Naive thymus-derived CD4-positive, alpha-beta T cell (primary cell): ENCODE data around the gene TESK1. TPM values are rescaled to one million over a fixed set of nuclear protein-coding genes. Genes with fewer than 3 reads are reported as not detected.

ENCODE experiments used
- ATAC-seq: fragments of 150-1000 bp; cut with Tn5 transposase; 2 replicates; pipeline ENCODE4 v1.10.0; 2021; ENCODE audit warnings: mild to moderate bottlenecking, moderate library complexity
- CTCF ChIA-PET: fragments of 350-600 bp; sonication (Branson Sonifier 250); formaldehyde crosslinking; loops from one replicate; lab custom pipeline; 2021; ENCODE audit warnings: antibody characterized with exemption; lab: Charles Lee
- POLR2A ChIA-PET: fragments of 350-600 bp; sonication (Branson Sonifier 250); formaldehyde crosslinking; loops from one replicate; lab custom pipeline; 2021; ENCODE audit warnings: antibody characterized with exemption, inconsistent platforms; lab: Charles Lee
- DNase-seq, 9 donors: peaks; one replicate each; pipeline versions ENCODE4 v3.0.0 to v3.0.0-alpha.2; 2020 to 2022; ENCODE audit warnings: mixed read lengths in 1 of 9
- H3K27ac ChIP-seq: one replicate; pipeline ENCODE4 v1.7.0; 2013; ENCODE audit warnings: mild to moderate bottlenecking, low read depth, low read length, moderate library complexity
- H3K27me3 ChIP-seq, 2 donors: one replicate each; pipeline ENCODE4 v1.7.0; 2013; ENCODE audit warnings: low read length in 2 of 2, mild to moderate bottlenecking in 2 of 2, moderate library complexity in 2 of 2; ENCODE audit not compliant: control insufficient read depth in 2 of 2, insufficient read depth in 2 of 2
- H3K36me3 ChIP-seq, 3 experiments: 1 replicate in 2 of 3; 2 replicates in 1 of 3; pipeline ENCODE4 v1.7.0; 2013; ENCODE audit warnings: low read length in 3 of 3, mild to moderate bottlenecking in 3 of 3, moderate library complexity in 1 of 3; ENCODE audit not compliant: insufficient read depth in 3 of 3, control insufficient read depth in 2 of 3
- H3K4me1 ChIP-seq, 2 donors: one replicate each; pipeline ENCODE4 v1.7.0; 2013; ENCODE audit warnings: low read length in 2 of 2, mild to moderate bottlenecking in 2 of 2, moderate library complexity in 1 of 2; ENCODE audit not compliant: control insufficient read depth in 2 of 2, insufficient read depth in 2 of 2
- H3K4me3 ChIP-seq: 2 replicates; pipeline ENCODE4 v1.7.0; 2013; ENCODE audit warnings: mild to moderate bottlenecking, low read length
- H3K9me3 ChIP-seq, 3 experiments: 1 replicate in 2 of 3; 2 replicates in 1 of 3; pipeline ENCODE4 v1.7.0; 2013; ENCODE audit warnings: low read length in 3 of 3; ENCODE audit not compliant: control insufficient read depth in 2 of 3
- H3K27ac Mint-ChIP-seq, 9 donors: one replicate each; pipeline ENCODE4 v1.8.0; 2020 to 2022; ENCODE audit warnings: mixed read lengths in 9 of 9, mild to moderate bottlenecking in 8 of 9, moderate library complexity in 5 of 9, inconsistent platforms in 2 of 9
- H3K27me3 Mint-ChIP-seq, 5 donors: one replicate each; pipeline ENCODE4 v1.8.0; 2021 to 2022; ENCODE audit warnings: mixed read lengths in 5 of 5, mild to moderate bottlenecking in 1 of 5
- H3K36me3 Mint-ChIP-seq, 5 donors: one replicate each; pipeline ENCODE4 v1.8.0; 2020 to 2022; ENCODE audit warnings: mixed read lengths in 5 of 5, mild to moderate bottlenecking in 3 of 5, inconsistent platforms in 1 of 5
- H3K4me1 Mint-ChIP-seq, 7 donors: one replicate each; pipeline ENCODE4 v1.8.0; 2020 to 2022; ENCODE audit warnings: mixed read lengths in 7 of 7, mild to moderate bottlenecking in 3 of 7, inconsistent platforms in 1 of 7
- H3K4me3 Mint-ChIP-seq, 10 donors: one replicate each; pipeline ENCODE4 v1.8.0; 2020 to 2022; ENCODE audit warnings: mild to moderate bottlenecking in 10 of 10, mixed read lengths in 10 of 10, moderate library complexity in 6 of 10, inconsistent platforms in 2 of 10
- H3K9me3 Mint-ChIP-seq, 11 donors: one replicate each; pipeline ENCODE4 v1.8.0; 2020 to 2022; ENCODE audit warnings: mixed read lengths in 11 of 11, mild to moderate bottlenecking in 4 of 11, inconsistent platforms in 1 of 11, moderate library complexity in 1 of 11
- intact Hi-C, 2 donors: fragments of 100-400 bp; cut with micrococcal nuclease; formaldehyde crosslinking; loops; one replicate each; pipeline ENCODE4 v1.15.1; 2023
- polyA plus RNA-seq, 2 donors: library from polyadenylated mRNA; unstranded; fragments of 300-500 nt; fragmentation: Illumina TruSeq; gene quantifications; one replicate each; pipeline ENCODE4 v1.2.3, GENCODE V29; 2021
- total RNA-seq, 6 experiments: library from RNA in 5 of 6; stranded (reverse) in 5 of 6; gene quantifications; 1 replicate in 5 of 6; 2 replicates in 1 of 6; pipeline ENCODE4 v1.2.3 and lab custom pipeline; 2021 to 2026

The TESK1 gene
- total and polyA plus RNA-seq, 7 experiments from 2014 or later, result 3.5 to 45.5 (median 32.9) TPM

- peaks cover 0 to 40% (median 0%) of the 10 kb centered on the region in 5 donors for H3K36me3 Mint-ChIP-seq
- ChIA-PET POLR2A (interaction anchor here (0.6 to 10.8 kb wide), 29 partner anchors 8 to 1315 kb away, joined by 3 to 264 read pairs (median 5); partner anchors contain the start of genes ARHGEF39, CCDC107, CD72 and CREB3), CTCF (interaction anchor here (0.7 to 9.4 kb wide), 20 partner anchors 12 to 151 kb away, joined by 3 to 118 read pairs (median 4); partner anchors contain the start of genes ARHGEF39, CCDC107, CD72 and CREB3)
- DNase-seq, result peak; percentile 87 to 96 (median 93)
- ATAC-seq, result peak; percentile 95
- H3K27ac ChIP-seq, result peak overlapping the region; percentile 83
- H3K4me1 ChIP-seq, result peaks cover 44 to 51% of the 10 kb centered on the region in 2 donors
- H3K9me3 ChIP-seq, result no peaks in the 10 kb centered on the region
- H3K9me3 Mint-ChIP-seq, result peaks cover 0 to 2% (median 0%) of the 10 kb centered on the region in 11 donors
- peak overlapping the region; percentile 90 for H3K4me3 ChIP-seq
- peaks cover 40 to 70% (median 46%) of the 10 kb centered on the region in 7 donors for H3K4me1 Mint-ChIP-seq
- H3K4me3 Mint-ChIP-seq, result peak overlapping the region; percentile 90 to 100 (median 96)
- intact Hi-C loops, result loop anchor here (1.0 to 5.0 kb wide), 15 partner anchors 8 to 574 kb away; partner anchors contain the start of genes CREB3 (in 2 of the 2), GBA2 (in 2 of the 2), HINT2 (in 2 of the 2) and RGP1 (in 2 of the 2)
- peak overlapping the region; percentile 86 to 99 (median 96) for H3K27ac Mint-ChIP-seq
- H3K27me3 ChIP-seq, result no peaks in the 10 kb centered on the region
- no peaks in the 10 kb centered on the region for H3K27me3 Mint-ChIP-seq
- H3K36me3 ChIP-seq, result no peaks in the 10 kb centered on the region
Measured at GRCh38 chr9:35646533-35647265, 41.6 kb downstream of the TESK1 start.

GRCh38 chr9:35649431-35650340, 44.6 kb downstream of the TESK1 start:
- H3K9me3 ChIP-seq, result no peaks in the 10 kb centered on the region
- peak in 7 of 9 donors; percentile 45 to 60 (median 52) for DNase-seq
- POLR2A ChIA-PET, result interaction anchor here (0.6 to 10.8 kb wide), 17 partner anchors 10 to 127 kb away, joined by 3 to 264 read pairs (median 5); partner anchors contain the start of genes ARHGEF39, CCDC107, CD72 and CREB3
- peak overlapping the region; percentile 83 for H3K27ac ChIP-seq
- H3K27me3 Mint-ChIP-seq, result no peaks in the 10 kb centered on the region
- CTCF ChIA-PET, result interaction anchor here (1.1 to 9.4 kb wide), 8 partner anchors 9 to 80 kb away, joined by 3 to 118 read pairs (median 4); partner anchors contain the start of genes CA9, CCDC107, CD72 and RMRP
- peaks cover 0 to 26% (median 0%) of the 10 kb centered on the region in 5 donors for H3K36me3 Mint-ChIP-seq
- peaks cover 47 to 53% of the 10 kb centered on the region in 2 donors for H3K4me1 ChIP-seq
- H3K27ac Mint-ChIP-seq, result peak overlapping the region; percentile 86 to 98 (median 95)
- H3K4me3 ChIP-seq, result peak overlapping the region; percentile 86
- peaks cover 36 to 73% (median 49%) of the 10 kb centered on the region in 7 donors for H3K4me1 Mint-ChIP-seq
- no peaks in the 10 kb centered on the region for H3K27me3 ChIP-seq
- intact Hi-C loops, result loop anchor here (5.0 kb wide), 2 partner anchors 532 to 753 kb away; partner anchors contain the start of genes ATOSB (in 1 of the 2) and RNF38 (in 1 of the 2)
- no peak for ATAC-seq
- no peaks in the 10 kb centered on the region for H3K36me3 ChIP-seq
- H3K9me3 Mint-ChIP-seq, result peaks cover 0 to 2% (median 0%) of the 10 kb centered on the region in 11 donors
- peak overlapping the region; percentile 90 to 100 (median 96) for H3K4me3 Mint-ChIP-seq

- no peak for ATAC-seq
- Histone ChIP-seq H3K36me3 (no peaks in the 10 kb centered on the region), H3K27ac (peak within 1 kb of the TSS; percentile 83), H3K27me3 (no peaks in the 10 kb centered on the region), H3K9me3 (no peaks in the 10 kb centered on the region), H3K4me3 (peak within 1 kb of the TSS; percentile 86), H3K4me1 (peaks cover 40 to 52% of the 10 kb centered on the region in 2 donors)
- H3K27me3 Mint-ChIP-seq, result no peaks in the 10 kb centered on the region
- intact Hi-C loops, result loop anchor here in 1 of 2 donors (5.0 kb wide), 1 partner anchor 752 kb away; the partner anchor contains the start of gene RNF38
- peak in 8 of 9 donors; percentile 47 to 60 (median 52) for DNase-seq
- H3K36me3 Mint-ChIP-seq, result peaks cover 0 to 26% (median 0%) of the 10 kb centered on the region in 5 donors
- H3K4me1 Mint-ChIP-seq, result peaks cover 30 to 64% (median 50%) of the 10 kb centered on the region in 7 donors
- POLR2A ChIA-PET, result interaction anchor here (0.7 to 10.8 kb wide), 16 partner anchors 10 to 106 kb away, joined by 3 to 264 read pairs (median 5); partner anchors contain the start of genes ARHGEF39, CCDC107, CD72 and CREB3
- CTCF ChIA-PET, result interaction anchor here (0.6 to 9.4 kb wide), 5 partner anchors 8 to 213 kb away, joined by 3 to 118 read pairs (median 12); partner anchors contain the start of genes CCDC107, CD72 and RMRP
- H3K27ac Mint-ChIP-seq, result peak within 1 kb of the TSS; percentile 86 to 98 (median 95)
- H3K4me3 Mint-ChIP-seq, result peak within 1 kb of the TSS; percentile 90 to 100 (median 96)
- H3K9me3 Mint-ChIP-seq, result peaks cover 0 to 2% (median 0%) of the 10 kb centered on the region in 11 donors
Measured at GRCh38 chr9:35650341-35651158, 45.5 kb downstream of the TESK1 start, which contains the start of gene SIT1. SIT1 (minus strand) TSS chr9:35650931; CDS start chr9:35650853, 78 bp downstream.

GRCh38 chr9:35651956-35652828, 47.1 kb downstream of the TESK1 start:
- Mint-ChIP-seq H3K4me1 (peaks cover 39 to 68% (median 61%) of the 10 kb centered on the region in 7 donors), H3K4me3 (peak overlapping the region in 9 of 10 donors; percentile 37 to 100 (median 95)), H3K9me3 (peaks cover 0 to 4% (median 0%) of the 10 kb centered on the region in 11 donors), H3K36me3 (peaks cover 0 to 22% (median 0%) of the 10 kb centered on the region in 5 donors), H3K27me3 (no peaks in the 10 kb centered on the region), H3K27ac (peak overlapping the region; percentile 33 to 98 (median 84))
- DNase-seq, result no peak
- intact Hi-C loops, result loop anchor here in 1 of 2 donors (5.0 kb wide), 1 partner anchor 750 kb away; the partner anchor contains the start of gene RNF38
- no peak for ATAC-seq
- POLR2A ChIA-PET, result interaction anchor here (0.7 to 10.8 kb wide), 8 partner anchors 9 to 97 kb away, joined by 3 to 264 read pairs (median 20); partner anchors contain the start of genes ARHGEF39, CCDC107, CD72 and CREB3
- H3K27me3 ChIP-seq, result no peaks in the 10 kb centered on the region
- CTCF ChIA-PET, result interaction anchor here (9.4 kb wide), 1 partner anchor 37 kb away, joined by 118 read pairs; the partner anchor contains the start of gene CD72
- H3K4me3 ChIP-seq, result no peak overlapping the region
- H3K36me3 ChIP-seq, result no peaks in the 10 kb centered on the region
- peak overlapping the region; percentile 83 for H3K27ac ChIP-seq
- H3K9me3 ChIP-seq, result no peaks in the 10 kb centered on the region
- H3K4me1 ChIP-seq, result peaks cover 35 to 47% of the 10 kb centered on the region in 2 donors
